GM23338 (cell line): ENCODE measurements around the gene KCND2. TPM values are rescaled to one million over a fixed set of nuclear protein-coding genes. Genes with fewer than 3 reads are reported as not detected.

Source experiments
- ATAC-seq: fragments of 200-7000 bp; cut with Tn5 transposase; 3 replicates; pipeline ENCODE4 v1.9.1; 2020
- DNase-seq: peaks from one replicate; pipeline ENCODE4 v3.0.0-alpha.2; 2015; ENCODE audit warnings: low spot score
- H2AFZ ChIP-seq: fragments of 200-600 bp; sonication (generic); 2 replicates; pipeline ENCODE4 v1.8.0; 2016; ENCODE audit warnings: antibody characterized with exemption, mild to moderate bottlenecking, moderate library complexity
- H3F3A ChIP-seq: fragments of 200-600 bp; sonication (generic); replicated peaks from 2 replicates; pipeline ENCODE4 v1.8.0; 2017; ENCODE audit warnings: antibody characterized with exemption, mixed run types, low read depth
- H3K27ac ChIP-seq: fragments of 200-600 bp; sonication (generic); 2 replicates; pipeline ENCODE4 v1.6.1; 2016; ENCODE audit warnings: low read depth
- H3K27me3 ChIP-seq: fragments of 200-600 bp; sonication (generic); 2 replicates; pipeline ENCODE4 v1.8.0; 2016; ENCODE audit warnings: mild to moderate bottlenecking, mixed run types, moderate library complexity; ENCODE audit not compliant: insufficient read depth
- H3K36me3 ChIP-seq: fragments of 200-600 bp; sonication (generic); 2 replicates; pipeline ENCODE4 v1.8.0; 2016; ENCODE audit warnings: mild to moderate bottlenecking; ENCODE audit not compliant: insufficient read depth
- H3K4me1 ChIP-seq: fragments of 200-600 bp; sonication (generic); 2 replicates; pipeline ENCODE4 v1.8.0; 2016; ENCODE audit warnings: mild to moderate bottlenecking, moderate library complexity; ENCODE audit not compliant: insufficient read depth
- H3K4me2 ChIP-seq: fragments of 200-600 bp; sonication (generic); 2 replicates; pipeline ENCODE4 v1.7.1; 2017; ENCODE audit warnings: mixed run types
- H3K4me3 ChIP-seq: fragments of 200-600 bp; sonication (generic); 2 replicates; pipeline ENCODE4 v1.6.1; 2016; ENCODE audit warnings: mixed run types
- H3K79me2 ChIP-seq: fragments of 200-600 bp; sonication (generic); replicated peaks from 2 replicates; pipeline ENCODE4 v1.8.0; 2017; ENCODE audit warnings: mild to moderate bottlenecking; ENCODE audit not compliant: insufficient read depth
- H3K9me2 ChIP-seq: fragments of 200-600 bp; sonication (generic); 2 replicates; pipeline ENCODE4 v1.8.0; 2017; ENCODE audit not compliant: insufficient read depth
- H4K20me1 ChIP-seq: fragments of 200-600 bp; sonication (generic); replicated peaks from 2 replicates; pipeline ENCODE4 v1.8.0; 2017; ENCODE audit warnings: mild to moderate bottlenecking; ENCODE audit not compliant: insufficient read depth
- H3K27ac Mint-ChIP-seq: 2 replicates; pipeline ENCODE4 v1.8.0; 2020; ENCODE audit warnings: inconsistent platforms, mild to moderate bottlenecking, moderate library complexity, mixed read lengths
- H3K27me3 Mint-ChIP-seq: 3 replicates; pipeline ENCODE4 v1.8.0; 2022; ENCODE audit warnings: low read depth, mild to moderate bottlenecking, moderate library complexity, mixed read lengths, inconsistent platforms; ENCODE audit not compliant: insufficient read depth, poor library complexity
- H3K36me3 Mint-ChIP-seq: 3 replicates; pipeline ENCODE4 v1.8.0; 2021; ENCODE audit warnings: low read depth, mild to moderate bottlenecking, inconsistent platforms, moderate library complexity, mixed read lengths
- H3K4me1 Mint-ChIP-seq: 3 replicates; pipeline ENCODE4 v1.8.0; 2020; ENCODE audit warnings: mild to moderate bottlenecking, inconsistent platforms, mixed read lengths
- H3K4me3 Mint-ChIP-seq: 3 replicates; pipeline ENCODE4 v1.8.0; 2021; ENCODE audit warnings: moderate library complexity, mild to moderate bottlenecking, inconsistent platforms, mixed read lengths
- H3K9me3 Mint-ChIP-seq: 3 replicates; pipeline ENCODE4 v1.8.0; 2020; ENCODE audit warnings: moderate library complexity, mild to moderate bottlenecking, inconsistent platforms, mixed read lengths
- CREB1 ChIP-seq: fragments of 250-450 bp; sonication (Bioruptor Pico); IDR thresholded peaks from 2 replicates; pipeline ENCODE4 v1.5.0; 2020; ENCODE audit warnings: low read depth, mild to moderate bottlenecking, moderate library complexity
- CTCF ChIP-seq, 2 experiments: fragments of 200-600 bp in 1 of 2; sonication (generic) in 1 of 2; conservative IDR thresholded peaks; 2 replicates each; pipeline versions ENCODE4 v1.5.1 to v1.6.1; 2016 to 2017; ENCODE audit warnings: antibody characterized with exemption in 2 of 2, low read depth in 2 of 2, mild to moderate bottlenecking in 2 of 2, moderate library complexity in 1 of 2
- NANOG ChIP-seq: IDR thresholded peaks from 2 replicates; pipeline ENCODE4 v1.6.1; 2016; ENCODE audit warnings: antibody characterized with exemption, borderline replicate concordance
- POLR2AphosphoS5 ChIP-seq: IDR thresholded peaks from 2 replicates; pipeline ENCODE4 v1.6.1; 2016; ENCODE audit warnings: antibody characterized with exemption, low read depth
- REST ChIP-seq: IDR thresholded peaks from one replicate; pipeline ENCODE4 v1.6.1; 2018; ENCODE audit warnings: antibody characterized with exemption; ENCODE audit not compliant: unreplicated experiment
- STAT1 ChIP-seq: IDR thresholded peaks from one replicate; pipeline ENCODE4 v1.6.1; 2016; ENCODE audit warnings: antibody characterized with exemption; ENCODE audit not compliant: unreplicated experiment
- ZNF331 ChIP-seq: fragments of 250-450 bp; sonication (Bioruptor Pico); IDR thresholded peaks from 2 replicates; pipeline ENCODE4 v1.5.0; 2020; ENCODE audit warnings: low read depth, mild to moderate bottlenecking, moderate library complexity
- ZNF462 ChIP-seq: fragments of 250-450 bp; sonication (Bioruptor Pico); IDR thresholded peaks from 2 replicates; pipeline ENCODE4 v1.5.0; 2020; ENCODE audit warnings: mild to moderate bottlenecking, moderate library complexity
- polyA plus RNA-seq: library from polyadenylated mRNA; unstranded; fragments of >200 nt; fragmentation: Nextera tagmentation; extraction: Ambion mirVana; gene quantifications from 2 replicates; pipeline ENCODE4 v1.2.1, GENCODE V29; 2016
- total RNA-seq: library from RNA; depleted of rRNA; stranded (reverse); fragments of >200 nt; shearing (Covaris generic); gene quantifications from 2 replicates; pipeline ENCODE4 v1.2.3, GENCODE V29; 2014

Gene KCND2
- total and polyA plus RNA-seq, 2 experiments from 2014 or later = 7.1 to 15.6 TPM

GRCh38 chr7:120417244-120417979 is 144.4 kb downstream of the KCND2 start (continued):
- TF ChIP-seq CTCF (conservative IDR thresholded peaks at IDR 0.05; ENCODE audit: low read depth in 2 of 2) (no peak), REST (no peak)

- H3K4me3 Mint-ChIP-seq = no peak overlapping the region
- Histone ChIP-seq H3K4me2 (no peak overlapping the region), H3K9me2 (no peaks in the 10 kb centered on the region), H3K27ac (no peak overlapping the region), H3F3A (no peaks in the 10 kb centered on the region), H3K27me3 (no peaks in the 10 kb centered on the region), H4K20me1 (no peaks in the 10 kb centered on the region), H3K79me2 (no peaks in the 10 kb centered on the region), H3K36me3 (no peaks in the 10 kb centered on the region), H2AFZ (no peak overlapping the region), H3K4me3 (no peak overlapping the region), H3K4me1 (0 out of 2 replicates have a peak, but pooled peaks cover 14% of the 10 kb centered on the region)
- no peak overlapping the region for H3K27ac Mint-ChIP-seq
- H3K36me3 Mint-ChIP-seq = no peaks in the 10 kb centered on the region
- peaks cover 25% of the 10 kb centered on the region for H3K4me1 Mint-ChIP-seq
- no peak for DNase-seq
- no peaks in the 10 kb centered on the region for H3K27me3 Mint-ChIP-seq
- no peaks in the 10 kb centered on the region for H3K9me3 Mint-ChIP-seq
- ATAC-seq = no peak
- TF ChIP-seq STAT1 (no peak), ZNF331 (no peak), POLR2AphosphoS5 (no peak), REST (no peak), ZNF462 (CRISPR knock-in tag) (no peak), NANOG (no peak), CREB1 (CRISPR knock-in tag) (no peak)
These were observed 148.2 kb downstream of the KCND2 start for GRCh38 chr7:120421151-120421651.
